Parathyroid adenoma (tissue), 2 donors: ENCODE results near the gene RPL3.
"Not testable (repeated sequence)": the region's sequence is repeated elsewhere in the genome, so short reads cannot be mapped to it uniquely, and the experiment has no call there.

Experiments
- H2AFZ ChIP-seq: fragments of 300-600 bp; sonication (generic); one replicate; pipeline ENCODE4 v1.7.0; 2017; ENCODE audit warnings: antibody characterized with exemption, mild to moderate bottlenecking
- H3K27ac ChIP-seq: fragments of 300-600 bp; sonication (generic); one replicate; pipeline ENCODE4 v1.7.0; 2017
- H3K27me3 ChIP-seq: fragments of 300-600 bp; sonication (generic); one replicate; pipeline ENCODE4 v1.7.0; 2017; ENCODE audit warnings: low read length; ENCODE audit not compliant: control insufficient read depth, insufficient read depth
- H3K36me3 ChIP-seq: fragments of 300-600 bp; sonication (generic); one replicate; pipeline ENCODE4 v1.7.0; 2017; ENCODE audit warnings: low read length; ENCODE audit not compliant: control insufficient read depth, insufficient read depth
- H3K4me1 ChIP-seq: fragments of 300-600 bp; sonication (generic); one replicate; pipeline ENCODE4 v1.7.0; 2017; ENCODE audit warnings: control low read depth
- H3K4me2 ChIP-seq: fragments of 300-600 bp; sonication (generic); one replicate; pipeline ENCODE4 v1.7.0; 2017; ENCODE audit warnings: low read length
- H3K4me3 ChIP-seq: fragments of 300-600 bp; sonication (generic); one replicate; pipeline ENCODE4 v1.7.0; 2017; ENCODE audit warnings: low read depth, low read length
- H3K79me2 ChIP-seq: fragments of 300-600 bp; sonication (generic); one replicate; pipeline ENCODE4 v1.7.0; 2017; ENCODE audit warnings: control low read depth
- H3K9ac ChIP-seq: fragments of 300-600 bp; sonication (generic); one replicate; pipeline ENCODE4 v1.7.0; 2017; ENCODE audit warnings: mild to moderate bottlenecking
- H3K9me3 ChIP-seq: fragments of 300-600 bp; sonication (generic); one replicate; pipeline ENCODE4 v1.7.0; 2017; ENCODE audit warnings: low read length; ENCODE audit not compliant: control insufficient read depth
- TF ChIP-seq, protein P1 (sequence below): fragments of 300-600 bp; sonication (generic); IDR thresholded peaks from one replicate; pipeline ENCODE4 v1.7.0; 2017; ENCODE audit warnings: antibody characterized with exemption, mild to moderate bottlenecking
- donor health status: primary hyperparathyroidism.

RPL3 gene

DNA sequence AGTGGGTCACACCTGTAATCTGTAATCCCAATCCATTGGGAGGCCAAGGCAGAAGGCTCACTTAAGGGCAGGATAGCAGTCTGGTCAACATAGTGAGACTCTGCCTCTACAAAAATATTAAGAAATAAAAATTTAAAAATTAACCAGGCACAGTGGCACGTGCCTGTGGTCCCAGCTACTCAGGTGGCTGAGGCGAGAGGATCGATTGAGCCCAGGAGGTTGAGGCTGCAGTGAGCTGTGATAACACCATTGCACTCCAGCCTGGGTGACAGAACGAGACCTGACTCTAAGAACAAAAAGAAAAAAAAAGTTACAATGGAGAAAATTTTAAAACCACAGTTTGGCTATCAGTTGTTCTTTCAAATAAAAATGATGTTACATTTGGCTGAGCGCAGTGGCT is 17.0 kb upstream of the RPL3 start:
- no peaks in the 10 kb centered on the region for H3K4me1 ChIP-seq
- H3K9ac ChIP-seq = no peak overlapping the region
- no peak overlapping the region for H3K4me2 ChIP-seq
- no peaks in the 10 kb centered on the region for H3K27me3 ChIP-seq
- H3K4me3 ChIP-seq = no peak overlapping the region
- no peaks in the 10 kb centered on the region for H3K9me3 ChIP-seq
- no peak overlapping the region for H2AFZ ChIP-seq
- H3K36me3 ChIP-seq = no peaks in the 10 kb centered on the region
- H3K27ac ChIP-seq = no peak overlapping the region
- no peaks in the 10 kb centered on the region for H3K79me2 ChIP-seq
- TF ChIP-seq, protein P1, sequence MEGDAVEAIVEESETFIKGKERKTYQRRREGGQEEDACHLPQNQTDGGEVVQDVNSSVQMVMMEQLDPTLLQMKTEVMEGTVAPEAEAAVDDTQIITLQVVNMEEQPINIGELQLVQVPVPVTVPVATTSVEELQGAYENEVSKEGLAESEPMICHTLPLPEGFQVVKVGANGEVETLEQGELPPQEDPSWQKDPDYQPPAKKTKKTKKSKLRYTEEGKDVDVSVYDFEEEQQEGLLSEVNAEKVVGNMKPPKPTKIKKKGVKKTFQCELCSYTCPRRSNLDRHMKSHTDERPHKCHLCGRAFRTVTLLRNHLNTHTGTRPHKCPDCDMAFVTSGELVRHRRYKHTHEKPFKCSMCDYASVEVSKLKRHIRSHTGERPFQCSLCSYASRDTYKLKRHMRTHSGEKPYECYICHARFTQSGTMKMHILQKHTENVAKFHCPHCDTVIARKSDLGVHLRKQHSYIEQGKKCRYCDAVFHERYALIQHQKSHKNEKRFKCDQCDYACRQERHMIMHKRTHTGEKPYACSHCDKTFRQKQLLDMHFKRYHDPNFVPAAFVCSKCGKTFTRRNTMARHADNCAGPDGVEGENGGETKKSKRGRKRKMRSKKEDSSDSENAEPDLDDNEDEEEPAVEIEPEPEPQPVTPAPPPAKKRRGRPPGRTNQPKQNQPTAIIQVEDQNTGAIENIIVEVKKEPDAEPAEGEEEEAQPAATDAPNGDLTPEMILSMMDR = no peak

- H3K4me1 ChIP-seq = no peaks in the 10 kb centered on the region
- TF ChIP-seq, protein P1 = no peak
- no peaks in the 10 kb centered on the region for H3K36me3 ChIP-seq
- H3K9me3 ChIP-seq = no peaks in the 10 kb centered on the region
- H3K27ac ChIP-seq = no peak overlapping the region
- H3K4me3 ChIP-seq = no peak overlapping the region
- H3K27me3 ChIP-seq = no peaks in the 10 kb centered on the region
- no peak overlapping the region for H3K4me2 ChIP-seq
- H2AFZ ChIP-seq = no peak overlapping the region
- no peak overlapping the region for H3K9ac ChIP-seq
- no peaks in the 10 kb centered on the region for H3K79me2 ChIP-seq
These were observed 13.1 kb upstream of the RPL3 start for GRCh38 chr22:39332441-39333064.

GRCh38 chr22:39330553-39330952 is 11.1 kb upstream of the RPL3 start:
- not testable (repeated sequence) for H3K4me3 ChIP-seq, H2AFZ ChIP-seq, H3K36me3 ChIP-seq, H3K9ac ChIP-seq, H3K27me3 ChIP-seq, H3K4me1 ChIP-seq, H3K27ac ChIP-seq, H3K4me2 ChIP-seq, H3K79me2 ChIP-seq, H3K9me3 ChIP-seq

DNA sequence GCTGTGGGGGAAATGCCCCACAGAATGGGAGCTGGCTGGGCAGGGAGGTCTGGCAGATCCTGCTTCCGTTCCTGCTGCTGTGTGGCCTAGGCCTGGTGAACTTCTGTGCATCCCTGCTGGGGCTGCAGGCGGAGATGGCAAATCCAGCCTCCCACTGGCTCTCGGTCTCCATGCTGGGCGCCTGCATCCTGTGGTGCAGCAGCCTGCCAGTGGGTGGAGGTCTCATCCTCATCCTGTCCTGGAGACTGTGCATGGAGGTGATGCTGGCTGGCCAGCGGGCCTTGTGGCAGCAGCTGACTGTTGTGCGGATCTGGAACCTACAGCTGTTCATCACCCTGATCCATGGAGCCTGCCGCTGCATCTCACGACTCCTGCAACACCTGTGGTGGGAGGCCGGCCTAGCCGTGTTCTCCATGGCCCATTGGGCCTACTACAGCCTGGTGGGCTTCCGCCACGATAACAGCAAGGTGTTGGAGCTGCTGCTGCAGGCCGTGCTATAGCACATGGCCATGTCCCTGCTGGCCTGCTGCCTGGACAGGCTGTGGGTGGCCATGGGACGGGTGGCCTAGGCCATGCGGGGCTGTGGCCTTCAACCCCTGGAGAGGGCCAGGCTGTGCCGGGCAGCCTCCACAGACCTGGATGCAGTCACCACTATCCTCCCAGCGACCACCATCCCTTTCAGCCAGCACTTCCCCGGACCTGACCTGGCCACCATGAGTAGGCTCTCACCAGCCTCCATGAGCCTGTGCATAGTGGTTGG is 8.8 kb upstream of the RPL3 start:
- Histone ChIP-seq H3K79me2 (no peaks in the 10 kb centered on the region), H3K36me3 (no peaks in the 10 kb centered on the region), H3K9me3 (no peaks in the 10 kb centered on the region), H3K9ac (no peak overlapping the region), H3K4me1 (no peaks in the 10 kb centered on the region), H3K4me2 (no peak overlapping the region), H3K27me3 (no peaks in the 10 kb centered on the region), H2AFZ (no peak overlapping the region), H3K27ac (no peak overlapping the region), H3K4me3 (no peak overlapping the region)
- TF ChIP-seq, protein P1 = no peak

DNA sequence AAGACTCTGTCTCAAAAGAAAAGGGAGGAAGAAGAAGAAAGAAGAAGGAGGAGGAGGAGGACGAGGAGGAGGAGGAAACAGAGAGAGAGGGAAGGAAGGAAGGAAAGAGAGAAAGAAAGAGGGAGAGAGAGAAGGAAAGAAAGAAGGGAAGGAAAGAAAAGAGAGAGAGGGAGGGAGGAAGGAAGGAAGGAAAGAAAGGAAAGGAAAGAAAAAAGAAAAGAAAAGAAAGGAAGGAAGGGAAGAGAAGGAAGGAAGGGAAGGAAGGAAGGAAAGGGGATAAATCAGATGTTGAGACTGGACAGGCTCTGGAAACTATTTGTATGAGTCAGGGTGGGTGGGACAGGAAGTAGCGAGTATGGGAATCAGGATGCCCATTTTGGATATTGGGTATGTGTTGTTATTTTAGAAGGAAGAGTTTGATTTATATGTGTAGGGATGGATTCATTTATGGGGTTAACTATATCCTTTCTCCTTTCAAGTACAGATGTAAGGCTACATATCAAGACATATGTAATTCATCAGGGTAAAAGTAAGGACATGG is 6.0 kb upstream of the RPL3 start:
- Histone ChIP-seq H2AFZ (no peak overlapping the region), H3K4me1 (no peaks in the 10 kb centered on the region), H3K36me3 (no peaks in the 10 kb centered on the region), H3K4me2 (no peak overlapping the region), H3K79me2 (no peaks in the 10 kb centered on the region), H3K27me3 (no peaks in the 10 kb centered on the region), H3K27ac (no peak overlapping the region), H3K4me3 (no peak overlapping the region), H3K9me3 (no peaks in the 10 kb centered on the region), H3K9ac (no peak overlapping the region)
- TF ChIP-seq, protein P1 = no peak

DNA sequence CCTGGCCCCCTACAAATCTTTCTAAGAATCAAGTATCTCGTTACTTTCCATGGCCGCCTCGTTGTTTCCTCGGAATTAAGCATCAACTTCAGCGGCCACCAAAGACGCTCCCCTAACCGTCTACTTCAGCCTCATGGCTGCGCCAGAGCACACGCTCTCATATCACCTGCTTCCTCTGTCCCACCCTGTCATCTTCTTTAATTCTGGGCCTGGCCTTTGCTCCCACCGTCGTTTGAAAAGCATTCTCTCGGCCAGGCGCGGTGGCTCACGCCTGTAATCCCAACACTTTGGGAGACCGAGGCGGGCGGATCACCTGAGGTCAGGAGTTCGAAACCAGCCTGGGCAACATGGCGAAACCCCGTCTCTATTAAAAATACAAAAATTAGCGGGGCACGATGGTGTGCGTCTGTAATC is 1.2 kb upstream of the RPL3 start:
- Histone ChIP-seq H3K4me3 (peak overlapping the region; percentile 97), H3K27ac (peak overlapping the region; percentile 98)
- not testable (repeated sequence) for H3K4me1 ChIP-seq, H3K9me3 ChIP-seq, H3K79me2 ChIP-seq, H2AFZ ChIP-seq, H3K27me3 ChIP-seq, H3K4me2 ChIP-seq, H3K9ac ChIP-seq, H3K36me3 ChIP-seq
